Endothelial cell of coronary artery (primary cell): ENCODE data around the gene CADM3. TPM values are rescaled to one million over a fixed set of nuclear protein-coding genes. Genes with fewer than 3 reads are reported as not detected.

Experiments
- total RNA-seq: library from RNA; depleted of rRNA; stranded (reverse); fragments of >200 nt; gene quantifications from 2 replicates; pipeline ENCODE4 v1.2.3, GENCODE V29; 2014

CADM3 gene, protein sequence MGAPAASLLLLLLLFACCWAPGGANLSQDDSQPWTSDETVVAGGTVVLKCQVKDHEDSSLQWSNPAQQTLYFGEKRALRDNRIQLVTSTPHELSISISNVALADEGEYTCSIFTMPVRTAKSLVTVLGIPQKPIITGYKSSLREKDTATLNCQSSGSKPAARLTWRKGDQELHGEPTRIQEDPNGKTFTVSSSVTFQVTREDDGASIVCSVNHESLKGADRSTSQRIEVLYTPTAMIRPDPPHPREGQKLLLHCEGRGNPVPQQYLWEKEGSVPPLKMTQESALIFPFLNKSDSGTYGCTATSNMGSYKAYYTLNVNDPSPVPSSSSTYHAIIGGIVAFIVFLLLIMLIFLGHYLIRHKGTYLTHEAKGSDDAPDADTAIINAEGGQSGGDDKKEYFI
- 8.9 and 21.2 TPM in 2 replicates for total RNA-seq

DNA sequence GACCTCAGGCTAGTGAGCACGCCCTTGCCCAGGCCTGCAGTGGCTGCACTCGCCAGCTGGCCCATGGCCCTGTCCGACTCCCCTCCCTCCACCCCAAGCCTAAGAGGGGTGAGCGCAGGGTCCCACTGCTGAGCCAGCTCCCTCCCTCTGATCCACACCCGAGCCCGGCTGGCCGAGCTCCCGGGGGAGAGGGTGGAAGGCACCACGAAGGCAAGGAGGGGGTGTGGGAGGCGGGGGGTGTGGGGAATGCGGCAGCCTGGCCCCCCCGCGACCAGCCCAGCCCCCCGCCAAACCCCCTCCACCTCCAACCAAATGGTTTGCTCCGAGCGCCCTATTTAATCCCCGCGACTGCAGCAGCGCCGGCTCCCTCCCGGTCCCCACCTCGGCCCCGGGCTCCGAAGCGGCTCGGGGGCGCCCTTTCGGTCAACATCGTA is at the start of gene CADM3:
TSS of gene CADM3 (plus strand) at position 362 of the 434 bp plus-strand sequence. CDS start 151 bp downstream, outside the sequence.

DNA sequence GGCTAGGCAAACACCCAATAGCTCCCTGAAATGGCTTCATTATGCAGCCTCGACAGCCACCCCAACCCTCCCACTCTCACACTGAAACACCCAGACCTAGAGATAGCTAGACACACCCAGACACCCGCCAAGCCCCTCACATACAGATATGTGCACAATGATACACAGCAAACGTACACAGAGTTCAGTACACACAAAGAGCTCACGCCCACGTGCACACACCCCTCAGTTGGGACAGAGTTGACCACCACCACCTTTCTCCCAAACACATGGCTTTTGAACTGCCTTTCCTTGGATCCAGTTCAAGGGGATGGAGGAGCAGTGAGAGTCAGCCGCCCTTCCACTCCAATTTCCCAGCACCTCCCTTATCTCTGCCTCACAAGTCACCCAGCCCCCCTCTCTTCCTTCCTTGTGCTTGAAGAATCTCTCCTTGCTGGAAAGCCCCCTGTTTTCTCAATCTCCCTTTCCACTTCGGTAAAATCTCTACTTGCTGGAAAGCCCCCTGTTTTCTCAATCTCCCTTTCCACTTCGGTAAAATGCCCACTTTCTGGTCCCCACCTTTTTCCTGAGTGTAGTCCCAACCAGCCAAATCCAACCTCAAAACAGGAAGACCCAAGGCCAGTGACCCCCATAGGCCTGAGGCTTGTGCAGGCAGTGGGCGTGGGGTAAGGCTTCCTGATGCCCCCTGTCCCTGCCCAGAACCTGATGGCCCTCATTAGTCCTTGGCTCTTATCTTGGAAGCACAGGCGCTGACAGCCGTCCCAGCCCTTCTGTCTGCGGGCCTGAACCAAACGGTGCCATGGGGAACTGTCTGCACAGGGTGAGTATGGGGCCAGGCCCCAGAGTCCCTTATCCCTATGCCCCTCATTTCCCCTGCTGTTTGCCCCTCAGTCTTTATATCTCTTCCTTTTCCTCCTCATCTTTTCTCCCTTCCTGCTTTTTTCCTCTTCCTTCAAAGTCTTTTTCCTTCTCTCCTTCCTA is 33.0 kb downstream of the CADM3 start, which contains the start of gene ACKR1:
TSS of gene ACKR1 (plus strand) at position 715 of the 981 bp plus-strand sequence. CDS start at position 800, 85 bp downstream.

Other genes starting within 250 kb of the CADM3 start
- gene PYHIN1, start 240.1 kb upstream of the CADM3 start, total RNA-seq = not detected in 2 replicates
- gene IFI16, start 161.7 kb upstream of the CADM3 start, total RNA-seq = 68.2 and 97.6 TPM in 2 replicates
- gene AIM2, start 94.8 kb upstream of the CADM3 start, total RNA-seq = under 0.01 TPM in 1 of 2 replicates, not detected in the other
- 0.18 and 0.75 TPM in 2 replicates for gene ACKR1, start 33.3 kb downstream of the CADM3 start, total RNA-seq
- not detected in 2 replicates for gene FCER1A, start 130.7 kb downstream of the CADM3 start, total RNA-seq